ENCODE results near the gene KCNJ18.
"Not testable (repeated sequence)": the region's sequence is repeated elsewhere in the genome, so short reads cannot be mapped to it uniquely, and the experiment has no call there.

KCNJ18 gene

GRCh38 chr17:21693937-21694336, 1.6 kb downstream of the KCNJ18 start:
- not testable (repeated sequence) for H3K27ac ChIP-seq (ENCODE audit: low read depth, low read length); H3K4me3 ChIP-seq (ENCODE audit: low read length); H3K9ac ChIP-seq (ENCODE audit: low read length); H3K4me1 ChIP-seq (ENCODE audit: control insufficient read depth, insufficient read depth, low read length); H3K27me3 ChIP-seq (ENCODE audit: control insufficient read depth, insufficient read depth, low read length); H3K36me3 ChIP-seq (ENCODE audit: control insufficient read depth, insufficient read depth, low read length)

GRCh38 chr17:21696227-21696626, 3.9 kb downstream of the KCNJ18 start:
- not testable (repeated sequence) for H3K4me1 ChIP-seq (ENCODE audit: control insufficient read depth, insufficient read depth, low read length); H3K9ac ChIP-seq (ENCODE audit: low read length); H3K27ac ChIP-seq (ENCODE audit: low read depth, low read length); H3K36me3 ChIP-seq (ENCODE audit: control insufficient read depth, insufficient read depth, low read length); H3K27me3 ChIP-seq (ENCODE audit: control insufficient read depth, insufficient read depth, low read length); H3K4me3 ChIP-seq (ENCODE audit: low read length)

GRCh38 chr17:21696842-21697507, 4.7 kb downstream of the KCNJ18 start:
- H3K36me3 ChIP-seq (ENCODE audit: control insufficient read depth, insufficient read depth, low read length); H3K4me3 ChIP-seq (ENCODE audit: low read length); H3K27me3 ChIP-seq (ENCODE audit: control insufficient read depth, insufficient read depth, low read length); H3K4me1 ChIP-seq (ENCODE audit: control insufficient read depth, insufficient read depth, low read length); H3K9ac ChIP-seq (ENCODE audit: low read length); H3K27ac ChIP-seq (ENCODE audit: low read depth, low read length): not testable (repeated sequence)

GRCh38 chr17:21697508-21697860, 5.2 kb downstream of the KCNJ18 start:
- not testable (repeated sequence) for H3K4me3 ChIP-seq (ENCODE audit: low read length); H3K27me3 ChIP-seq (ENCODE audit: control insufficient read depth, insufficient read depth, low read length); H3K27ac ChIP-seq (ENCODE audit: low read depth, low read length); H3K9ac ChIP-seq (ENCODE audit: low read length); H3K36me3 ChIP-seq (ENCODE audit: control insufficient read depth, insufficient read depth, low read length); H3K4me1 ChIP-seq (ENCODE audit: control insufficient read depth, insufficient read depth, low read length)

GRCh38 chr17:21698437-21699075, 6.2 kb downstream of the KCNJ18 start:
- not testable (repeated sequence) for H3K27me3 ChIP-seq (ENCODE audit: control insufficient read depth, insufficient read depth, low read length); H3K36me3 ChIP-seq (ENCODE audit: control insufficient read depth, insufficient read depth, low read length); H3K27ac ChIP-seq (ENCODE audit: low read depth, low read length); H3K4me3 ChIP-seq (ENCODE audit: low read length); H3K9ac ChIP-seq (ENCODE audit: low read length); H3K4me1 ChIP-seq (ENCODE audit: control insufficient read depth, insufficient read depth, low read length)

GRCh38 chr17:21699124-21699523, 6.8 kb downstream of the KCNJ18 start:
- not testable (repeated sequence) for H3K4me1 ChIP-seq (ENCODE audit: control insufficient read depth, insufficient read depth, low read length); H3K27me3 ChIP-seq (ENCODE audit: control insufficient read depth, insufficient read depth, low read length); H3K9ac ChIP-seq (ENCODE audit: low read length); H3K27ac ChIP-seq (ENCODE audit: low read depth, low read length); H3K36me3 ChIP-seq (ENCODE audit: control insufficient read depth, insufficient read depth, low read length); H3K4me3 ChIP-seq (ENCODE audit: low read length)

- not testable (repeated sequence) for H3K27me3 ChIP-seq (ENCODE audit: control insufficient read depth, insufficient read depth, low read length); H3K4me3 ChIP-seq (ENCODE audit: low read length); H3K9ac ChIP-seq (ENCODE audit: low read length); H3K27ac ChIP-seq (ENCODE audit: low read depth, low read length); H3K36me3 ChIP-seq (ENCODE audit: control insufficient read depth, insufficient read depth, low read length); H3K4me1 ChIP-seq (ENCODE audit: control insufficient read depth, insufficient read depth, low read length)
Measured at GRCh38 chr17:21699573-21700236, 7.4 kb downstream of the KCNJ18 start.

- not testable (repeated sequence) for H3K36me3 ChIP-seq (ENCODE audit: control insufficient read depth, insufficient read depth, low read length); H3K9ac ChIP-seq (ENCODE audit: low read length); H3K27me3 ChIP-seq (ENCODE audit: control insufficient read depth, insufficient read depth, low read length); H3K4me1 ChIP-seq (ENCODE audit: control insufficient read depth, insufficient read depth, low read length); H3K4me3 ChIP-seq (ENCODE audit: low read length); H3K27ac ChIP-seq (ENCODE audit: low read depth, low read length)
Measured at GRCh38 chr17:21701090-21701489, 8.8 kb downstream of the KCNJ18 start.

GRCh38 chr17:21702029-21702428, 9.7 kb downstream of the KCNJ18 start:
- not testable (repeated sequence) for H3K27ac ChIP-seq (ENCODE audit: low read depth, low read length); H3K4me1 ChIP-seq (ENCODE audit: control insufficient read depth, insufficient read depth, low read length); H3K9ac ChIP-seq (ENCODE audit: low read length); H3K4me3 ChIP-seq (ENCODE audit: low read length); H3K27me3 ChIP-seq (ENCODE audit: control insufficient read depth, insufficient read depth, low read length); H3K36me3 ChIP-seq (ENCODE audit: control insufficient read depth, insufficient read depth, low read length)

- H3K9ac ChIP-seq (ENCODE audit: low read length); H3K36me3 ChIP-seq (ENCODE audit: control insufficient read depth, insufficient read depth, low read length); H3K27me3 ChIP-seq (ENCODE audit: control insufficient read depth, insufficient read depth, low read length); H3K27ac ChIP-seq (ENCODE audit: low read depth, low read length); H3K4me1 ChIP-seq (ENCODE audit: control insufficient read depth, insufficient read depth, low read length); H3K4me3 ChIP-seq (ENCODE audit: low read length): not testable (repeated sequence)
Measured at GRCh38 chr17:21702521-21702920, 10.2 kb downstream of the KCNJ18 start.

GRCh38 chr17:21702940-21703640, 10.8 kb downstream of the KCNJ18 start:
- H3K4me1 ChIP-seq (ENCODE audit: control insufficient read depth, insufficient read depth, low read length); H3K36me3 ChIP-seq (ENCODE audit: control insufficient read depth, insufficient read depth, low read length); H3K27me3 ChIP-seq (ENCODE audit: control insufficient read depth, insufficient read depth, low read length); H3K27ac ChIP-seq (ENCODE audit: low read depth, low read length); H3K9ac ChIP-seq (ENCODE audit: low read length); H3K4me3 ChIP-seq (ENCODE audit: low read length): not testable (repeated sequence)

- H3K4me3 ChIP-seq (ENCODE audit: low read length); H3K27ac ChIP-seq (ENCODE audit: low read depth, low read length); H3K36me3 ChIP-seq (ENCODE audit: control insufficient read depth, insufficient read depth, low read length); H3K9ac ChIP-seq (ENCODE audit: low read length); H3K4me1 ChIP-seq (ENCODE audit: control insufficient read depth, insufficient read depth, low read length); H3K27me3 ChIP-seq (ENCODE audit: control insufficient read depth, insufficient read depth, low read length): not testable (repeated sequence)
Measured at GRCh38 chr17:21703891-21704872, 11.9 kb downstream of the KCNJ18 start.
